Measurements from ENCODE around the gene PLCH1. TPM values are rescaled to one million over a fixed set of nuclear protein-coding genes. Genes with fewer than 3 reads are reported as not detected.

PLCH1 gene
- total RNA-seq, 1 experiment from 2014 or later = 8.9 TPM

GRCh38 chr3:155658671-155659261 lies 86.1 kb downstream of the PLCH1 start:
- Mint-ChIP-seq H3K4me3 (no peak overlapping the region), H3K27me3 (ENCODE audit: low read depth) (no peaks in the 10 kb centered on the region), H3K36me3 (no peaks in the 10 kb centered on the region), H3K9me3 (no peaks in the 10 kb centered on the region), H3K4me1 (peaks cover 11% of the 10 kb centered on the region), H3K27ac (no peak overlapping the region)
- POLR2A ChIA-PET = no interaction called here
- CTCF ChIA-PET = no interaction called here
- no peak for TF ChIP-seq KAT7 (CRISPR knock-in tag; IDR thresholded peaks at IDR 0.05; ENCODE audit: borderline replicate concordance)
- no peak for TF ChIP-seq ZNF512 (CRISPR knock-in tag; IDR thresholded peaks at IDR 0.05; ENCODE audit: borderline replicate concordance)
- no peak for TF ChIP-seq MXD4 (CRISPR knock-in tag; IDR thresholded peaks at IDR 0.05; ENCODE audit: borderline replicate concordance)
- no peak for TF ChIP-seq MAX (CRISPR knock-in tag; IDR thresholded peaks at IDR 0.05)
- TF ChIP-seq ATF3 (CRISPR knock-in tag; conservative IDR thresholded peaks at IDR 0.05) = no peak
- TF ChIP-seq NR1H2 (CRISPR knock-in tag; IDR thresholded peaks at IDR 0.05) = no peak
- TF ChIP-seq ESRRA (CRISPR knock-in tag; IDR thresholded peaks at IDR 0.05; ENCODE audit: borderline replicate concordance) = no peak
- TF ChIP-seq AFF4 (CRISPR knock-in tag; IDR thresholded peaks at IDR 0.05; ENCODE audit: borderline replicate concordance) = no peak
- TF ChIP-seq TEAD4 (CRISPR knock-in tag; IDR thresholded peaks at IDR 0.05) = no peak
- no peak for TF ChIP-seq PRRX2 (CRISPR knock-in tag; IDR thresholded peaks at IDR 0.05)
- TF ChIP-seq FOXP4 (CRISPR knock-in tag; IDR thresholded peaks at IDR 0.05) = no peak
- TF ChIP-seq NFYB (CRISPR knock-in tag; conservative IDR thresholded peaks at IDR 0.05; ENCODE audit: low read depth) = no peak
- no peak for TF ChIP-seq CBFB (CRISPR knock-in tag; IDR thresholded peaks at IDR 0.05; ENCODE audit: low read depth)
- TF ChIP-seq HMGXB4 (CRISPR knock-in tag; IDR thresholded peaks at IDR 0.05) = no peak
- TF ChIP-seq FOXJ3 (CRISPR knock-in tag; IDR thresholded peaks at IDR 0.05; ENCODE audit: borderline replicate concordance) = no peak
- TF ChIP-seq FOXP1 (CRISPR knock-in tag; IDR thresholded peaks at IDR 0.05; ENCODE audit: borderline replicate concordance) = no peak
- TF ChIP-seq GRHL2 (CRISPR knock-in tag; IDR thresholded peaks at IDR 0.05; ENCODE audit: insufficient replicate concordance, severe bottlenecking) = no peak
- ATAC-seq (no peak), DNase-seq (ENCODE audit: low spot score) (no peak)
